Kidney tubule cell (primary cell): Measurements from ENCODE around the gene ADH7.
A peak's percentile ranks its signal among the peaks of the same experiment; 100 is the strongest.

Source experiments
- DNase-seq: peaks from one replicate; pipeline ENCODE4 v3.0.0-alpha.2; 2018; ENCODE audit warnings: low spot score

Gene ADH7

DNA sequence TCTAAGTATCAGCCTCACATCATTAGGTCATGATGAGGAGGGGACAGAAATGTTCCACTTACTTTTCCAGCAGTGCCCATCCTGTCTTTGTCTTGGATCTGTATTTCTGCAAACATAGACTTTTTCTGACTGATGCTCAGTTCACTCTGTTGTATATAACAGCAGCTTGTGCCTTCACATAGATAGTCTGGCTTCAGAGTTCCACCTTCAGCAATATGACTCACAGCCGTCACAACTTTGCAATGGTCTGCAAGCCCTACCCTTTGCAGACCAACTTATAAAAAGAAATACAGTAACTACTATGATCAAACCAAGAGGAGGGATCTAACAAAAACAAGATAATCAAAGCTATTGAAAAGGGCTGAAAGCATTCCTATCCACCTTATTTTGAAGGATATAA, at the start of gene ADH7:
Gene ADH7 (minus strand): TSS at position 189 of the 400 bp plus-strand sequence. CDS start 109 bp downstream, at position 80.
- DNase-seq, result no peak

DNA sequence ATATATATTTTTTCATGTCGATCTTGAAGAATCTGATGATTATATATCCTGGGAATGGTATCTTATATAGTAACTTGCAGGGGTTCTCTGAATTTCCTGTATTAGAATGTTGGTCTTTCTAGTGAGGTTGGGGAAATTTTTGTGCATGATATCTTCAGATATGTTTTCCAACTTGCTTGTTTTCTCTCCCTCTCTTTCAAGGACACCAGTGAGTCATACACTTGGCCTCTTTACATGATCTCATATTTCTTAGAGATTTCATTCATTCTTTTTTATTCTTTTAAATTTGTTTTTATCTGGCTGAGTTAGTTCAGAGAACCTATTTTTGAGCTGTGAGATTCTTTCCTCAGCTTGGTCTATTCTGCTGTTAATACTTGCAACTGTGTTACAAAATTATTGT, 48.5 kb upstream of the ADH7 start:
- DNase-seq, result no peak

DNA sequence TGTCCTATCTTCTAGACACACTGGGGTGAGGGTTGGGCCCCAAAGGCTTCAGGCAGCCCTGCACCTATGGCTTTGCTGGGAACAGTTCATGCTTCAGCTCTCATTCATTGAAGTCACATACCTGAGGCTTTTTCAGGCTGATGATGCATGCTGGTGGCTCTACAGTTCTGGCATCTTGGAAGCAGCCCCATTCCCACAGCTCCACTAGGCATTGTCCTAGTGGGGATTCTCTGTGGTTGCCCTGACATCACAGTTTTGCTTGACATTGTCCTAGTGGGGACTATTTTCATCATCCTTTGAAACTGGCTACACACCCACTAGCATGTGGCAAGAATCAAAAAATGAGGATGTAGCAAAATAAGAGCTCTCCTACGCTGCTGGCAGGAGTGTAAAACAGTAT, 38.0 kb upstream of the ADH7 start:
- peak; percentile 82 for DNase-seq

DNA sequence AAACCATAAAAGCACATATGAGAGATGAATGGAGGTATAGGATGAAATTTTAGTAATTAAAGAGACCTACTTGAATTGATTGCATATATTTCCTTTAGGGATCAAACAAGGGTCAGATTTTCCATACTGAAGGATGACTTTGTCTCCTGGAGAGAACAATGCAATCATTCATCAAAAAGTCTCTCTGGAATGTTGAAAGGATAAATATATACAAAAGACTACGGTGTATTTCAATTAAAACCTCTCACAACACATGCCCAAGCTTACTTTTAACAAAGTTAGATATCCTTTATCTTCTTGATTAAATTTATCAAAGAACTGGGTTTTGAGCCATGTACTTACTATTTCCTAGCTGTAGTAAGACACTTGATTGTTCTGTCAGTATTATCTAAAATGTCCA, 36.8 kb upstream of the ADH7 start:
- DNase-seq, result no peak

DNA sequence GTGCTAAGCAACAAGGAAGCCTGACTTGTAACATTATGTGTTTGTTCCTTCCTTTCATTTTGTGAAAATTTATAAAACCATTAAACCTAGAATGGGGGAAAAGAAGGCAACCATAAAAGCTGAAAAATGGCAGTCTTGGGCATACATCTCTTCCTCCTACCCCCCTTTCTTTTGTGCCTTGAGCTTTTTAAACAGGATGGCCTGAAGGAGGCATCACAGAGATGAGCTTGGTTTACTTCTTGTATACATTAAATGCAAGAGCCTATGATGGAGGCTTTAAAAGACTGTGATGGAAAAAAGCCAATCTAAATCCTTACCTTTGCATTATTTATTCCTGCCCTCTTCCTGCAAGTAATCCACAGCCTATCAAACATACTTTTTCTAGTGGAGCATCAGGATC, 36.2 kb upstream of the ADH7 start:
- no peak for DNase-seq

DNA sequence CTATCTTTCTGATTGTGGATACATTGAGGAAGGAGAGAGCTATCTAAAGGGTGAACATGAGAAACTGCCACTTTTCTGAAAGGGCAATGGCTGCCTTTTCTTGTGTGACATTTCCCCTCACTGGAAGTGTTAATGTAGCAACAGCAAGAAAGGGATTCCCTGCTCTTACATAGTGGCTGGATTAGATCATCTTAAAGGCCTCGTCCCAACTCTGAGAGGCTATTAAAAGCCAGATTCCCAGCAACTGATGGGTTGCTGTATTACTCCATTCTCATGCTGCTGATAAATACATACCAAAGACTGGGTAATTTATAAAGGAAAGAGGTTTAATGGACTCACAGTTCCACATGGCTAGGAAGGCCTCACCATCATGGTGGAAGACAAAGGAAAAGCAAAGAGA, 33.7 kb upstream of the ADH7 start:
- no peak for DNase-seq

DNA sequence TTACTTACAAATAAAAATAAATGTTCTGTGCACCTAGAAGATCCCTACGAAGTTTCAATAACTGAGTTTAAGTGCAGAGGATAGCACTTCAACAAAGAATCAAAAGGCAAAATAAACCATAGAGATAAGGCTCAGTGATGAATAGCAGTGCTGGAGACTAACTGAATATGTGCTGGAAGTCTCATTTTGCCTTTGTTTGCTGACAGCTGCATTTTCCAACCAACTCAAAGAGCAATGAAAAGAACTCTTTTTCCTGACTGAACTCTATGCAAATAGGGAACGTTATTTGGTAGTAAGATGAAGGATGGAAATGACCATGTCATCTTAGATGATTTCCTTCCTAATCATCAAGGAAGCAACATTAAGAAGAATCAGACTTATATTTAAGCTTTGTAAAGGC, 32.7 kb upstream of the ADH7 start:
- DNase-seq, result no peak

DNA sequence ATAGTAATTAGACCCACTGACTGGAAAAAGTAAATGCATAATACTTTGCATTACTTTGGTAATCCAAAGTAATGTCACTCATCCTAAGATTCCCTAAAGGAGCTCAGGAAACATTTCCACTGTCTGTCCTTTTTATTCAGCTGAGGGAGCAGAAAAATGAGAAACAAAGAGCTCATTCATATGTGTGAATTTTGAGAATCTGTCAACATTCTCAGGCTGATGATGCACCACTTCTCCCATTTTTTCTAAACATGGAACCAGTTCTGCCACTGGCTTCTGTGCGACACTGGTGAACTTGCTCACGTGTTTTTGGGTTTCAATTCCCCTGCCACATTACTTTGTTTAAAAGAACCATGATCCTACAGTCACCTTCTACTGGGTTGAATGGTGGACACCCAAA, 28.4 kb upstream of the ADH7 start:
- DNase-seq, result no peak

DNA sequence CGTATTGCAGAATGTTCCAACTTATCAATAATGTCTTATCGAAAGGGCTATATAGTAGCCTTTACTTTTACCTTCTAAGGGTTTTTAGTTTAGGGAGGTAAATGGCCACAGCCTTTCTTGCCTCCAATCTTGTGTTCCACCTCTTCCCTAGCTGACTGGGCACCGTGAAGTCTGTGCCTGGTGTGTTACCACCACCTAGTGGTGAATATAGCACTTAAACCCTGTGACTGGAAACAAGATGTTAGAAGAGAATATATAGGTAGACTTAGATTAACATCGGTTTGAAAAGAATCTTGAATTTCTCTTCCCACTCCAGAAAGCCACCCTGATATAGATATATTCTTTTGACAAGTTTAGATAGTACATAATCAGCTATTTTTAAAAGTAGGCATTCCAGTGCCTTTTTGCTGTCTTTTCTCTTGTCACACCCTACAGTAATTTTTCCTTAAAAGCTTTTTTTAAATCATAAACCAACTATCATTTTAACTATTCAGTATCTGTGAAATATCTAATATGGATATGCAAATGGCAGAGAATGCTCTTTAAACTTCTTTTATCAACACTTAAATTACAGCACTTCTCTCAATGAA, 27.8 kb upstream of the ADH7 start:
- peak; percentile 79 for DNase-seq

DNA sequence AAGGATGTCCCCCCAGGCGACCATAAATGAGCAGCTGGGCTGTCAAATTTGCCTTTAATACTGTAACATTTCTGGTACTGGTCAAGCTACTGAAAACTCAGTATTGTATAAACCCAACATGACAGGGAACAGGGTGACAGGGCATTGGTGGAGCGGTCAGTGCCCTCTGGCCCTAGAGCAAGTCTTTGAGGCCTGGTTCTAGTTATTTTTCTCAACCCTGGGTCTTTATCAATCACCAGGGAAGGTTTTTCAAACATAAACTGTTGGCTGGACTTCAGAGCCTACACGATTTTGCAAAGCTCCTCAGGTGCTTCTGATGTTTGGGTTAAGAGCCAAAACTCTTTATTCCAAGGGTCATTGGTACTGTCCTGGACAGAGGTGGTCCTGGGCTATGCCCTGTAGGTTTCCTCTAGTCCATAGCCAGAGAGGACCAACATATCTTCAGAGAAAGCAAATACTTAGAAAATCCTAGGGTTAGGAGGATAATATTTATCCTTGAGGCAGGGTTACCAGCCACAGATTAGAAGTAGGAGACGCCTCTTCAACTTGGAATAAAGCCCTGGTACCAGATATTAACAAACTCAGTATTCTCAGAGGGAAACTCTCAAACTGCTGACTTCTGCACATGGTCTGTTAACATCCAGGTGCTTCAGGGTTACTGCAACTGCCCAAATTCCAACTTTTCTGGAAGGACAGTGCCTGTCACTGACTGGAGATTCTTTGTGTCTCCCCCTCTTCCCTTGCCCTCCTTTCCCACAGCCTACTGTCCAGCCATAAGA, 26.7 kb upstream of the ADH7 start:
- DNase-seq, result no peak

DNA sequence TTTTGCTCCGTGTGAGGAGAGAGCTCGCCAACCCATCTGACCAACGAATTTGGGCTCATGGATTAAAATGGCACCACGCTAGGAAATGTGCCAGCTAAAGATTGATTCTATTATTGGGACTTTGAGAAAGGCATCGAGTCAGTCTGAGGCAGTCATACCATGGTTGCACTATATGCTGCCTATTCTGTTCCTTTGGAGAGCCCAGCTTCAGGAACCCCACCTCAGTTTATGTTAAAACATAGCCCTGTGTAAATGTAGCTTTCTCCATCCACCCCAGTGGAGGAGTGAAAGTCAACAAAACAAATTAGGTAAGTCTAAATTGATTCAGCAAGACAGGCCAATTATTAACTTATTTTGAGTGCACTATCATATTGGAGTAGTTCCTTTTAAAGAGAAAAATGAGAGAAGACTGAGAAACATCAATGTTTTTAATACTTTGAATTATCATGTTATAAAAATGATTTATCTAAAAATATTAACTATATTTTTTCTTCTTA, 24.5 kb upstream of the ADH7 start:
- DNase-seq, result peak; percentile 30

DNA sequence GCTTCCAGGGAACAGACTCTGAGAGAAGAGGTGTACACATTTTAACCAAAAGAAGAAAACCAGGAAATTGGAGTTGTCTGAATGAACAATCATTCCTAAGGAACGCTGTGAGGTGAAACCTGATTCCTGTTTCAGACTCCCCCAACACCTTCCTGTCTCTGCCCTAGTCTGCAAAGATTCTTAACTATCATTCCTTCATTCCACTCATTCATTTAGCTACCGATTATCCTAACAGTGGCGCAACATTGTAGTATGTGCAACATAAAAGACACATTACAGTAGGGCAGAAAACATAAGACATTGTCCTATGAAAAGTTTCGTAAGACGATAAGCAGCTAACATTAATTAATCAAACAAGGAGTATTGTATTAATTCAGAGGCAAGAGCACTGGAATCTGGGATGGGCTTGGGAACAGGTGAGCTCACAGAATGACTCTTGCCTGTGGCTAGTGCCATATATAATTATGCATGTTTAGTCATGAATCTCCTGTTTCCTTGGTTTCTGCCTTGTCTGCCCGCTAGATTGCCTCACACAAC, 23.8 kb upstream of the ADH7 start:
- peak; percentile 88 for DNase-seq

DNA sequence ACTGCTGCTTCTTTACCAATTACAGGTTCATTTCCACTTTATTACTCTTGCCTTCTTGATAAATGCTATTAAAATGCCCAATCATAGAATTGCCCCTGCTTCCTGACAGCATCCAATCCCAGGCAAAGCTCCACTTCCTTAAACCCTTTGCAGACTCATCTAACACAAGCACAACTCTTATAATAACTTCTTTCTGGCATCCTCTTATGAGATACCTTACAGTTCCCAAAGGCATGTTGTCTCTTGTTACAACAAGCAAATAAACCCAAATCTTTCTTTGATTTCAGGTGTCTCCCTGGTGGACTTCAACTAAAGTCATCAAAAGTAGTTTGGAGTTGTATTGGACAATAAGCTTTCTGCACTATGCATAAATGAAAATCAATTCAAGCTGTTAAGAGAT, 22.5 kb upstream of the ADH7 start:
- DNase-seq, result no peak

DNA sequence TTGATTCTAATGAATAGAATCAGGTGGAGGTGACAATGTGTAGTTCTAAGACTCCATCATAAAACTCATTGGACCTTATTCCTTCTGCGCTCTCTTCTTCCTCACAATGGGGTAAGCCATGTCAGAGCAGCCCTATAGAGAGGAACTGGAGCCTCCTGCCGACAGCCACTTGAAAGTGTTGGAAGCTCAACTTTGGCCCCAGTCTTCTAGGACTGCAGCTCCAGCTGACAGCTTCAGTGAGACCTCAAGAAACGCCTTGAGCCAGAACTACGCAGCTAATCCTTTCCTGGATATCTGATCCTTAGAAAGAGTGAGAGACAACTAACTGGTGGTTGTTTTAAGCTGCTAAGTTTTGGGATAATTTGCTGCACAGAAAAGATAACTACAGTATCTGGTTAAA, 22.1 kb upstream of the ADH7 start:
- DNase-seq, result no peak

DNA sequence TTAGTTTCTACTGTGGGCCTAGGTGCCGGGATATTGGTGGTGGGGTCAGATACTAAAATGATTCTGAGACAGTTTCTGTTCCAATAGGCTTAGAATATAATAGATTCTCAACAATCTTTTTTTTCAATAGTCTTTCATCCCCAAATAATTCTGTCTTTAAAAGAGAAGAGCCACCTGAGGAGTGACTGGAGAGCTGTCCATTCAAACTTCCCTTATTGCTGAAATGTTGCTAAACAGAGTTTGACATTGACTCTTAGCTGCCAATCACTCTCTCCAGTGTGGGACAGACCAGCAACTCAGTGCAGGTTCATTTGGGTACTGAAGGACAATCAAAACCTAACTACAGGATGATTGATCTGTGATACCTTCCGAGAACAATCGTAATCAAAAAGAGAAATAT, 12.4 kb upstream of the ADH7 start:
- DNase-seq, result no peak

DNA sequence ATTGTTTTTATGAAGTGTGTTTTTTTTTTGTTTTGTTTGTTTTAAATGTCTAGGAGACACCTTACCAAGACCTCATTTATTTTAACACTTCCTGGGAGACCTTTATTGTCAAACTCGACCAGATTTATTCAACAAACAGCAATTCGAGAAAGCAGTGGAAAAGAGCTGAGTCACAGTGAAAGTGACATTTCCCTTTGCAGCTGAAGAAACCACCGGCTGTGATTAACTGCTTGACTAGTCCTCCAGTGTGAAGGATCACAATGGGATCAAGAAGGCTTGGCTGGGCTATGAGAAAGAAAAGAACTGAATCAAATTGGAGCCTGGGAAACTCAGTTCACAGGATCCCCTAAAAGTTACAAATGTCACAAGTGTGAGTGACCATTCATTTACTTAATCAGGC, 11.9 kb upstream of the ADH7 start:
- DNase-seq, result peak; percentile 85

DNA sequence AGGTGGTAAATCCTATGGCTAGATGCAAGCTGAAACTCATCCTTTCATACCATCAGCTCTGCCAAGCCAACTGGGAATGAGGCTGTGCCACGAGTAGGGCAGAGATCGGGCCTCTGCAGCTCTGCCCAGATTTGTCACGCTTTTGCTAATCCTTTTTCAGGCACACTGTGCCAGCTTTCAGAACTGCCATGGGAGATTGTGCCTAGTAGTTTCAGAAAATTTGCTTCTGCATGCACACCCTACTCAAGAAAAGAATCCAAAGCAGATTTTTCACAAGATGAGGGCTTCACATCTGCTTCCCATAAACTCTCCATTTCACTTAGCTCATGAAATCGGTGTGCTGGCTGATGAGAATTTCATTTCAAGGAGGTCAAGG, 3.3 kb upstream of the ADH7 start:
- DNase-seq, result no peak

DNA sequence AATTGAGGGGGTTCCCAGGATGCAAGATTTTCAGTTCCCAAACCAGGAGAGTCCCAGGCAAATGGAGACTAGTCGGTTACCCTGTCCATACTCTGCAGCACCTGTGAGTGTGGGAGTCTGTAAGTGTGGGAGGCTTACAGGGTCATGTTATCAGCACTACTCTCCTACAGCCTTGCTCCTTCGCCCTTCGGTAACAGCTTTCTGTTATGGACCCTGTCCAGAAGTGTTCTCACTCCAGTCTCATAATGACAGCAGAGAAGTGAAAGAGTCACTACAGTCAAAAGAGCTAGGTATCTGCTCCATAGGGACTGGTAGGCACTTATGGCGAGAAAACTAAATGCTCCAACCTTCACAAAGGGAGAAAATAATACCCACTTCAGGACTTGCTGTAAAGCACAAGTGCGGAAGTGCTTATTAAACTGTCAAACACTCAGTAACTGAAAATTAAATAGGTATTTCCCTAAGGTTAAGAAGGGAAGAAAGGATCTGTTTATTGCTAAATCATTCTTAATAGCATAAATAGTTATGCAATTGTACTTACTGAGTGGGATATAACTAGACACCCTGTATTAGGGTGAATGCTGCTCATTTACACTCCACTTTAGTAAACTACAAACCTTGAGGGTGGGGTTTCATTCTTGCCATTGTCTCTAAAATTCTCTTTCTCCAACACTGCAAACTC, 2.7 kb upstream of the ADH7 start:
- no peak for DNase-seq

DNA sequence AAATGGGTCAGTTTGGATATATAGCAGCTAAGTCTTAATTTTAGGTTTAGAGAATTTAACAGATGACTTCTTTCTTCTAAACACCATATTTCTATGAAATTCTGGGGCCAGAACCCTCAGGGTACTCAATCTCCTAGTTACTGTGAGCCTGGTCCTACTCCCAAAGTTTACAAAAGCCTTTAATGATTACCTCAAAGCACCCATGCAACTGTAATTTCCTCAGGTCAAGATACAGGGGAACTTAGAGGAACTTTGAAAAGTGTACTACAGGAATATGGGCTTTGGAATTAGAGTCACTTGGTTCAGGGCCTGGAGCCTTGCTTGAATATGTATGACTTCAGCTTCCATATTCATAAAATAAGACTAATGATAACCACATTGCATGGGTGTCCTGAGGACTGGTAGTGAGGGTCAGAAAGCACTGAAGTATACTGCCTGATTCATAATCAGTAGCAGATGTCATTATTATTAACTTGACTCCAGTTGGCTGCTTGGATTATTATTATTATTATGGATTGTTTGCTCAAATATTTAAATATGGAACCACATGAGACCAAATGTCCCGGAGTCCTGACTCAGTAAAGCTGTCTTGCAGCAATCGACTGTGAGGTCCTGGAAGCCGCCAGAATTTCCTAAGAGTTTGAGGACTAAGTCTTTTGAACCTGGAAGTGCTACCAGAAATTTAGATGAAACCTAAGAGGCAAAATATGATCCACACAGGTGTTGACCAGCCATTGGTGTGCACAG, 2.0 kb upstream of the ADH7 start:
- DNase-seq, result no peak

DNA sequence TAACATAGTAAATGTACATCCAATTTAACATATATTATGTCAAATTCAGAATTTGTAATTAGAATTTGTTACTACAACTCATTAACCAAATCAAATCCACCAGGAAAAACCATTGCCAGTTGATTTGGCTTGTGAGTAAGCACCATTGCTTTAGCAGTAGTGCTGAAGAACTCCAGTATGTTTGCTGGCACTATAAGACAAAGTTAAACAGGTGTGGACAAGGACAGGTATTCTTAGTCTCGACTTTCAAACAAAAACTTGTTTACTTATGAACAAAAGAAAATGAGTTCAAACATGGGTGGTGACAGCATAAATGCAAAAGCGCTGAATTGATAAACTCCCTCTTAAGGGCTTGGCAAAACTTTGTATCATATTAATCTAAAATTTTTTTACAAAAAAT, 1.3 kb upstream of the ADH7 start:
- DNase-seq, result no peak

DNA sequence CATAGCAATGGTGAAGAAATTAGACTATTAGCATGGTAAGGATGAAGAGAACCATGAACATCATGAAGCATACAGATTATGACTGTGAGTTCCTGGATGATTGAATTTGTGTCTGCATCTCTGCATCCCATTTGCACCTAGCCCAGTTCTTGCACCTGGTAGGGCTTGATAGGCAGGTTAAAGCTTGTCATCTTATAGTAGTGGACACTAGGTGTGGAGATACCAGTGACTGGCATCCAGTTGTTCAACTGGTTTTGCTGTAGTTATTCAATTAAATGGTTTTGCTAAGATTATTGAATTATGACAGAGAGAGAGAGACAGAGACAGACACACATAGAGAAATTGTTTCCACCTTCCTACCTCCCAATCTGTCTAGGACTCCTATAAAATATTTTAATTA, 5.0 kb downstream of the ADH7 start:
- no peak for DNase-seq

DNA sequence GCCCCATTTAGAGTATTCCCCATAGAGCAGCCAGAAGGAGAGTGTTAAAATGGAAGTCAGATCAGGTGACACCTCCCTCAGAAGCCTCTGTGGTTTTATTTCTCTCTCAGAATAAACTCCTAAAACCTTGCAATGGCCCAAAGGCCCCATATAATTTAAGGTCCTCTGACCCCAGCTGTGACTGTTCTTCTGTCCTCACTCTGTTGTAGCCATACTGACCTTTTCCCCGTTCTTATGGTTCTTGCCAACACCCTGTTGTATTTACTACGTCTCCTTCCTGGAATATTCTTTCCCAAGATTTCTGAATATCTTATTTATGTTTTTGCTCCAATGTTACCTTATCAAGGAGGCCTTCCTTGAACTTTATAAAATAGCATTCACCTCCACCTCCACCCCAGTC, 18.0 kb downstream of the ADH7 start:
- DNase-seq, result no peak
